Omental fat pad (tissue), 4 donors: ENCODE data around the gene SLC22A1. TPM values are rescaled to one million over a fixed set of nuclear protein-coding genes. Genes with fewer than 3 reads are reported as not detected.
"Not testable (repeated sequence)": the region's sequence is repeated elsewhere in the genome, so short reads cannot be mapped to it uniquely, and the experiment has no call there.

Experiments
- ATAC-seq: fragments of 150-250 bp; one replicate; pipeline ENCODE4 v1.9.1; 2016; ENCODE audit warnings: mild to moderate bottlenecking, moderate library complexity; ENCODE audit not compliant: low FRiP score
- DNase-seq: peaks from one replicate; pipeline ENCODE4 v3.0.0-alpha.2; 2019; ENCODE audit warnings: low spot score
- total RNA-seq, 4 donors: library from RNA; depleted of rRNA; stranded (reverse); fragments of >200 nt; gene quantifications; one replicate each; pipeline ENCODE4 v1.1.0, GENCODE V29; 2016
- TF ChIP-seq, protein P1 (sequence below), 3 donors: fragments of 450-650 bp; IDR thresholded peaks; one replicate each; pipeline ENCODE4 v1.5.1; 2016 to 2017; ENCODE audit warnings: antibody characterized with exemption in 3 of 3, mild to moderate bottlenecking in 3 of 3, moderate library complexity in 2 of 3

Gene SLC22A1
- total RNA-seq, 4 donors from 2014 or later: 0.65 to 2.5 (median 1.0) TPM

DNA sequence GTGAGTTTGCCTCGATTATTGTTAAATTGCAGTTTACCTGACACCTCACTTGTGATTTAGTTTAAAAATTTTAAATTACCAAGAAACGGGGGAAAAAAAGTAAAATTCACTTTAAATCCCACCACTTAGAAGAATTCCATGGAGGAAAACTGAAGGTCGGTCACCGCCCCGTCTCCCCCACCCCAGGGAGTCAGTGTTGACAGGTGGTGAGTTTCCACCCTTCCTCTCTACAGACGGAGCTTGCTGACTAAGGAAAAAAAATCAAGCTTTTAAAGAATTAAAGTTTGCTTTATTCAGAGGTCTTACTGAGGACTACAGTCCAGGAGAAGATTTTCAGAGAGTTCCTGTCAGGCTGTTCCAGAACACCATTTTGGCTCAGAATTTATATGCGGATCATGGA, 42.3 kb downstream of the SLC22A1 start:
- DNase-seq (no peak), ATAC-seq (no peak)
- TF ChIP-seq, protein P1, sequence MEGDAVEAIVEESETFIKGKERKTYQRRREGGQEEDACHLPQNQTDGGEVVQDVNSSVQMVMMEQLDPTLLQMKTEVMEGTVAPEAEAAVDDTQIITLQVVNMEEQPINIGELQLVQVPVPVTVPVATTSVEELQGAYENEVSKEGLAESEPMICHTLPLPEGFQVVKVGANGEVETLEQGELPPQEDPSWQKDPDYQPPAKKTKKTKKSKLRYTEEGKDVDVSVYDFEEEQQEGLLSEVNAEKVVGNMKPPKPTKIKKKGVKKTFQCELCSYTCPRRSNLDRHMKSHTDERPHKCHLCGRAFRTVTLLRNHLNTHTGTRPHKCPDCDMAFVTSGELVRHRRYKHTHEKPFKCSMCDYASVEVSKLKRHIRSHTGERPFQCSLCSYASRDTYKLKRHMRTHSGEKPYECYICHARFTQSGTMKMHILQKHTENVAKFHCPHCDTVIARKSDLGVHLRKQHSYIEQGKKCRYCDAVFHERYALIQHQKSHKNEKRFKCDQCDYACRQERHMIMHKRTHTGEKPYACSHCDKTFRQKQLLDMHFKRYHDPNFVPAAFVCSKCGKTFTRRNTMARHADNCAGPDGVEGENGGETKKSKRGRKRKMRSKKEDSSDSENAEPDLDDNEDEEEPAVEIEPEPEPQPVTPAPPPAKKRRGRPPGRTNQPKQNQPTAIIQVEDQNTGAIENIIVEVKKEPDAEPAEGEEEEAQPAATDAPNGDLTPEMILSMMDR (IDR thresholded peaks at IDR 0.05): no peak

DNA sequence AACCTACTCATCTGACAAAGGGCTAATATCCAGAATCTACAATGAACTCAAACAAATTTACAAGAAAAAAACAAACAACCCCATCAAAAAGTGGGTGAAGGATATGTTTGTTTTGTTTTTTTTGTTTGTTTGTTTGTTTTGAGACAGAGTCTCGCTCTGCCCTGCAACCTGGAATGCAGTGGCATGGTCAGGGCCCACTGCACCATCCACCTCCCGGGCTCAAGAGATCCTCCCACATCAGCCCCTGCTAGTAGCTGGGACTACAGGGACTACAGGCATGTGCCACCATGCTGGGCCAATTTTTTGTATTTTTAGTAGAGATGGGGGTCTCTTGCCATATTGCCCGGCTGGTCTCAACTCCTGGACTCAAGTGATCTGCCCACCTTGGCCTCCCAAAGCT, 44.3 kb downstream of the SLC22A1 start:
- ATAC-seq, DNase-seq: not testable (repeated sequence)

DNA sequence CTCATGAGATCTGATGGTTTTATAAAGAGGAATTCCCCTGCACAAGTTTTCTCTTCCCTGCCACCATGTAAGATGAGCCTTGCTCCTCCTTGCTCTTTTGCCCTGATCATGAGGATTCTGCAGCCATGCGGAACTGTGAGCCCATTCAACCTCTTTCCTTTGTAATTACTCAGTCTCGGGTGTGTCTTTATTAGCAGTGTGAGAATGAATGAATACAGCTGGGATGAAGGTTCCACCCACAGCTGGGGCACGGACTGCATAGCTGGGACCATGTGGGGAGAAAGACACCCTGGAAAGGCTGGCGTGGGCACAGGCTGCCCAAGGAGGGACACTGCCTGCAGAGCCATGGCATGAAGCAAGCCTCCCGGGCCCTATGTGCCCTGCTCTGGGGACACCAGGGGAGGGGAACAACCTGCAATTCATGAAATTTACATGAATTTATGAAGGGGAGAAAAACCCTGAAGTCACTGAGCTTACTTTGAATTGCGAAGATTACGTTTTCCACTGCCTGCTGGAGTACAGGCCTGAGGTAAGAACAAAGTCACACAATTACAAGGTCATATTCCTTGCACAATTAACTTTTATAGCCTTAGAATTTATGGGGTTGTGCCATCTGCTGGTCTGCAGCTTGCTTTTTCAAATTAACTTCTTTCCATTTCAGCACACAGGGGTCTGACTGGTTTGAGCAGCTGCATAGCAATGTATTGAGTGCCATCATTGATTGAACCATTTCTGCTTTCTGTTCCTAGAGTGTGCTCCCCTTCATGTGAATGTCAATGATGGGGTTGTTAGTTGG, 46.2 kb downstream of the SLC22A1 start:
- TF ChIP-seq, protein P1 (IDR thresholded peaks at IDR 0.05): no peak
- DNase-seq (no peak), ATAC-seq (no peak)

DNA sequence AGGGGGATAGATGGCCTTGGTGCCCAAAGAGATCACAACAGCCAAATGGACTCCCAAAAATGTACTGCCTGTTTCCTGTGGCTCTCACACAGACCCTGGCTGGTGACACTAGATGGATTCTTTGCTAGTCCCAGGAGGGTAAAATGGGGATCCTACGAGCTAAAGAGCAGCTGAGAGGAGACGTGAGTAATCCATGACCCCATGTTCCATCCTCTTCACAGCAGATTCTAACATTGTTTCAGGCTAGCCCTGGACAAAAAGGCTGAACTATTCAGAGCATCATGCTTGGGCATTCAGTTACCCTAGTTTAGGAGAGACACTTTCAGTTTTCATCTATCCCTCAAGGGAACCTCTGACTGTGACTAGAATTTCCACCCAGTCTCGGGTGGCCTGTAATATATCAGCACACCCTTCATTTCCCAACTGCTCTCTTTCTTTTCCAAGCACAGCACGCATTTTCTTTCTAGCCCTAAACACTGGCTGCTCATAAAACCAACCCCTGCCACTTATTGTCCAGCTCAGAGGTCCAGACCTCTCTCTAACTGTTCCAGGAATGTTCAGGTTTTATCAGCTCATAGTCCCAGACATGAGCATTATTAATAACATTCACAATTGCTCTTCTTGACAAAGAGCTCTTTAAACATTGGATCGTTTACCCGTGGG, 48.5 kb downstream of the SLC22A1 start:
- TF ChIP-seq, protein P1 (IDR thresholded peaks at IDR 0.05): no peak
- ATAC-seq (no peak), DNase-seq (no peak)

DNA sequence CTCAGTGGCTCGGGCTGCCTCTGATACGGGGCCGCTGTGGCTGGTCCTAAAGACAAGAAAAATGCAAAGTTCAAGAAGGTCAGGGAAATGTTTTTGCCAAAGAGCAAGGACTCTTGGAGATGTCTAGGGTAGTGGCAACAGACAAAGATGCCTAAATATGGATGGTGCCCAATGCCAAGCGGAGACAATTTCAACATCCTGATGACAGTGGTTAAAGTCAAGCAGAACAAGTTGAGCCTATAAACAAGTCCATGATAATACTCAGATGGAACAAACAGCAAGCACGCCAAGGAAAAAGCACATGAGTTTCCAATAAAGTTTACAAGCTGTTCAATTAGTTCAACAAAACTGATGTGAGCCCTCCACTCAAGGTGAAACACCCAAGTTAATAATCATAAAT, 51.1 kb downstream of the SLC22A1 start:
- no peak for DNase-seq
- no peak for ATAC-seq
- TF ChIP-seq, protein P1 (IDR thresholded peaks at IDR 0.05): no peak

DNA sequence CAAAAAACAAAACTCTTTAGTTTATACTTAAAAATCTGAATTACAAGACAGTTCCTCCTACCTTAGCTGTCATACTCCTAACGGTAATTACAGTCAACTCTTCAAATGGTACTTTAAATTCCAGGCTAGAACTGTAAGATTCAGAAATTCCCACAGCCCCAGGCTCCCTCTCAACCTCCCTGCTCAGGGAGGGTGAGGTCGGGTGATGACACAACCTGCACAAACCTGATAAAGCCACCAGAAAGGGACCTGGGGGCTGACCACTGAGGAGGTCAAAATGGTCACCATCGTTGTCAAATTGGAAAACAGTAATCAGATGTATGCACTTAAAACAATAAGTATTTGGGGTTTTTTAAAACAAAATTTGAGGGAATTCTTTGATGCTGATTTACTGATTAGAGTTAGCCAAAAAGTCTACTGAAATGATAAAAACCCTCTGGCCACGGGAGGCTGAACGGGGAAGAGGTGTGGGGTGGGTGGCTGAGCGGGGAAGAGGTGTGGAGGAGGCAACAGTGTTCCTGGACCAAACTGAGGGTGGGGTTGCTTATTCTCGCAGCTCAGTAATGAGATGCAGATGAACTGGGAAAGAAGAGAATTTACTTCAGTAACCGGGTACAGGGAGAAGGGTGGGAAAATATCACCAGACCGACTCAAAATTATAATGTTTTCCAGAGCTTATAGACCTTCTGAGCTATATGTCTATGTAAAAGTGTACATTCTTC, 52.4 kb downstream of the SLC22A1 start:
- DNase-seq: no peak

DNA sequence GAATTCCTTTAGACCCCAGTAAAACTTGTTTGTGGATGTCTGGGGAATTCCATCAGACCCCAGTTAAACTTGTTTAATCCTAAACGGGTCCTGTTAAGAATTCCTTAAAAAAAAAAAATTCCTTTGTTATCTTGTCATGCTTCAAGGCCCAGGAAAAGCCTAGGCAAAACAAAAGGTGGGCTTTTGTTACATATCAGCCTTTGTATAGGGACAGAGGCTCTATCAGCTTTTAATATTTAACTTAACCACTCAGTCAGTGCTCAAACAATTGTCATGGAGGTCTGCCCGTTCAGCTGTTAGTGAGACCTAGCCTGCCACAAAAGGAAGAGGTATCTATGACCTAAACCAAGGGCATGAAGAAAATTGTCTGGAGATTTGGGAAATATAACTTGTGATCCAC, 53.1 kb downstream of the SLC22A1 start:
- TF ChIP-seq, protein P1 (IDR thresholded peaks at IDR 0.05): no peak
- ATAC-seq (no peak), DNase-seq (no peak)

More for the DNA sequence above, 52.4 kb downstream of the SLC22A1 start:
- ATAC-seq: no peak
- TF ChIP-seq, protein P1 (IDR thresholded peaks at IDR 0.05): no peak
